Chondrocyte (in vitro differentiated cells): Measurements from ENCODE around the gene UBE2J1. TPM values are rescaled to one million over a fixed set of nuclear protein-coding genes. Genes with fewer than 3 reads are reported as not detected.
"Not testable (repeated sequence)": the region's sequence is repeated elsewhere in the genome, so short reads cannot be mapped to it uniquely, and the experiment has no call there.

Source experiments
- DNase-seq: peaks from one replicate; pipeline ENCODE4 v3.0.0; 2021; ENCODE audit warnings: mixed read lengths, low spot score
- H3K27ac Mint-ChIP-seq: one replicate; pipeline ENCODE4 v1.8.0; 2021; ENCODE audit warnings: mild to moderate bottlenecking, moderate library complexity, mixed read lengths; ENCODE audit not compliant: unreplicated experiment
- H3K27me3 Mint-ChIP-seq: 2 replicates; pipeline ENCODE4 v1.8.0; 2021; ENCODE audit warnings: low read depth, mixed read lengths
- H3K36me3 Mint-ChIP-seq: 2 replicates; pipeline ENCODE4 v1.8.0; 2021; ENCODE audit warnings: low read depth, mixed read lengths
- H3K4me1 Mint-ChIP-seq: 2 replicates; pipeline ENCODE4 v1.8.0; 2021; ENCODE audit warnings: low read depth, mild to moderate bottlenecking, mixed read lengths
- H3K4me3 Mint-ChIP-seq: one replicate; pipeline ENCODE4 v1.8.0; 2021; ENCODE audit warnings: mild to moderate bottlenecking, moderate library complexity, mixed read lengths; ENCODE audit not compliant: unreplicated experiment
- H3K9me3 Mint-ChIP-seq: 2 replicates; pipeline ENCODE4 v1.8.0; 2021; ENCODE audit warnings: low read depth, mixed read lengths
- CTCF ChIP-seq: fragments of 200-600 bp; sonication (generic); IDR thresholded peaks from 2 replicates; pipeline ENCODE4 v1.5.0; 2021; ENCODE audit warnings: antibody characterized with exemption, mild to moderate bottlenecking, moderate library complexity
- total RNA-seq: library from RNA; stranded (reverse); gene quantifications from 3 replicates; pipeline ENCODE4 v1.2.1, GENCODE V29; 2021

Gene UBE2J1
- total RNA-seq, 1 donor from 2014 or later: 49.1 TPM

- Mint-ChIP-seq H3K27ac (peak overlapping the region; percentile 88), H3K4me1 (peaks cover 35% of the 10 kb centered on the region), H3K4me3 (no peak overlapping the region), H3K9me3 (no peaks in the 10 kb centered on the region), H3K27me3 (peaks cover 16% of the 10 kb centered on the region), H3K36me3 (peaks cover 4% of the 10 kb centered on the region)
- no peak for TF ChIP-seq CTCF
- no peak for DNase-seq
Observed at GRCh38 chr6:89313006-89313405, 39.5 kb downstream of the UBE2J1 start.

- Mint-ChIP-seq H3K27ac (peak overlapping the region; percentile 88), H3K9me3 (no peaks in the 10 kb centered on the region), H3K36me3 (peaks cover 4% of the 10 kb centered on the region), H3K4me1 (peaks cover 35% of the 10 kb centered on the region), H3K4me3 (no peak overlapping the region), H3K27me3 (peaks cover 21% of the 10 kb centered on the region)
- peak; percentile 67 for TF ChIP-seq CTCF
- DNase-seq: no peak
Observed at GRCh38 chr6:89311853-89312531, 40.5 kb downstream of the UBE2J1 start.

- no peak overlapping the region for H3K27ac Mint-ChIP-seq
Observed at GRCh38 chr6:89311530-89311852, 41.0 kb downstream of the UBE2J1 start.

GRCh38 chr6:89310929-89311328 is 41.6 kb downstream of the UBE2J1 start:
- Mint-ChIP-seq H3K36me3 (peaks cover 2% of the 10 kb centered on the region), H3K4me3 (no peak overlapping the region), H3K4me1 (peaks cover 35% of the 10 kb centered on the region), H3K27me3 (peaks cover 27% of the 10 kb centered on the region), H3K27ac (peak overlapping the region; percentile 20), H3K9me3 (no peaks in the 10 kb centered on the region)
- no peak for DNase-seq
- TF ChIP-seq CTCF: no peak

More at GRCh38 chr6:89311530-89311852, 41.0 kb downstream of the UBE2J1 start:
- H3K27me3 Mint-ChIP-seq: peaks cover 25% of the 10 kb centered on the region
- no peak for DNase-seq
- no peaks in the 10 kb centered on the region for H3K9me3 Mint-ChIP-seq
- TF ChIP-seq CTCF: no peak
- H3K36me3 Mint-ChIP-seq: peaks cover 4% of the 10 kb centered on the region
- H3K4me3 Mint-ChIP-seq: no peak overlapping the region
- peaks cover 35% of the 10 kb centered on the region for H3K4me1 Mint-ChIP-seq

- DNase-seq: no peak
- Mint-ChIP-seq H3K27ac (no peak overlapping the region), H3K4me3 (no peak overlapping the region)
Observed at GRCh38 chr6:89308525-89309395, 43.8 kb downstream of the UBE2J1 start.

GRCh38 chr6:89304517-89304916 is 48.0 kb downstream of the UBE2J1 start:
- H3K27ac Mint-ChIP-seq, H3K4me1 Mint-ChIP-seq, H3K36me3 Mint-ChIP-seq, DNase-seq, H3K9me3 Mint-ChIP-seq, H3K4me3 Mint-ChIP-seq: not testable (repeated sequence)
- H3K27me3 Mint-ChIP-seq: peaks cover 54% of the 10 kb centered on the region

More at GRCh38 chr6:89308525-89309395, 43.8 kb downstream of the UBE2J1 start:
- TF ChIP-seq CTCF: no peak
- H3K36me3 Mint-ChIP-seq: peaks cover 1% of the 10 kb centered on the region
- peaks cover 30% of the 10 kb centered on the region for H3K4me1 Mint-ChIP-seq
- peaks cover 37% of the 10 kb centered on the region for H3K27me3 Mint-ChIP-seq
- peaks cover 3% of the 10 kb centered on the region for H3K9me3 Mint-ChIP-seq
